ENCODE data around the gene CES5A.

- TF ChIP-seq CTCF (IDR thresholded peaks at IDR 0.05 in 8 of 11, conservative IDR thresholded peaks at IDR 0.05 in 3 of 11) (no peak), POLR2A (IDR thresholded peaks at IDR 0.05) (no peak)
These were observed 36.8 kb upstream of the CES5A start for GRCh38 chr16:55912022-55912421.
